HepG2 (cell line): Measurements from ENCODE around the gene AGER. TPM values are rescaled to one million over a fixed set of nuclear protein-coding genes. Genes with fewer than 3 reads are reported as not detected.

Source experiments
- ATAC-seq: fragments of 200-7000 bp; cut with Tn5 transposase; 3 replicates; pipeline ENCODE4 v1.9.1; 2020; ENCODE audit warnings: mild to moderate bottlenecking, moderate library complexity
- BruUV-seq: library from RNA; stranded (reverse); fragments of 400-500 nt; replicated peaks from 2 replicates; lab custom pipeline; 2021; lab: Mats Ljungman, UMichigan
- CTCF ChIA-PET: fragments of 300-600 bp; formaldehyde crosslinking; extraction: SDS; loops from one replicate; lab custom pipeline; 2021; ENCODE audit warnings: low total read pairs, inconsistent platforms, low intra/inter-chr PET ratio; lab: Yijun Ruan, JAX
- POLR2A ChIA-PET: fragments of 350-600 bp; sonication (Branson Sonifier 250); formaldehyde crosslinking; loops from one replicate; lab custom pipeline; 2020; ENCODE audit warnings: antibody characterized with exemption, inconsistent platforms; lab: Yijun Ruan, JAX
- DNase-seq: peaks from one replicate; pipeline ENCODE4 v3.0.0-alpha.2; 2015; ENCODE audit warnings: low spot score
- FAIRE-seq: peaks from 3 replicates; lab custom pipeline; 2011; peaks lifted over from hg19 to GRCh38; lab: Jason Lieb, UNC
- H2AFZ ChIP-seq: one replicate; pipeline ENCODE4 v1.6.1; 2011; ENCODE audit warnings: low read length, inconsistent platforms
- H3K27ac ChIP-seq: fragments of 300-600 bp; 3 replicates; pipeline ENCODE4 v1.8.0; 2011; ENCODE audit warnings: mixed run types, mild to moderate bottlenecking, mixed read lengths, low read length, inconsistent platforms; ENCODE audit not compliant: insufficient read depth; ENCODE audit errors: extremely low read length
- H3K27me3 ChIP-seq, 2 experiments: fragments of 200-600 bp in 1 of 2; 2 replicates in 1 of 2; 3 replicates in 1 of 2; pipeline versions ENCODE4 v1.6.0 to v1.8.0; 2011; ENCODE audit warnings: low read length in 2 of 2, mild to moderate bottlenecking in 2 of 2, moderate library complexity in 2 of 2, inconsistent platforms in 1 of 2; ENCODE audit not compliant: insufficient read depth in 2 of 2, control insufficient read depth in 1 of 2
- H3K36me3 ChIP-seq, 2 experiments: fragments of 200-600 bp in 1 of 2; replicated peaks in 1 of 2; 2 replicates in 1 of 2; 3 replicates in 1 of 2; pipeline versions ENCODE4 v1.5.1 to v1.8.0; 2011; ENCODE audit warnings: low read length in 2 of 2, inconsistent platforms in 1 of 2; ENCODE audit not compliant: insufficient read depth in 2 of 2, control insufficient read depth in 1 of 2
- H3K4me1 ChIP-seq: 2 replicates; pipeline ENCODE4 v1.5.1; 2012; ENCODE audit warnings: low read length, inconsistent platforms; ENCODE audit not compliant: insufficient read depth
- H3K4me2 ChIP-seq: 2 replicates; pipeline ENCODE4 v1.6.0; 2011; ENCODE audit warnings: low read depth, low read length, inconsistent platforms
- H3K4me3 ChIP-seq, 3 experiments: fragments of 200-600 bp in 1 of 3; sonication (generic), shearing (Covaris generic) in 1 of 3; replicated peaks in 1 of 3; 2 replicates each; pipeline ENCODE4 v1.5.1; 2011 to 2016; ENCODE audit warnings: low read length in 3 of 3, inconsistent platforms in 2 of 3, low read depth in 2 of 3, mild to moderate bottlenecking in 2 of 3, control low read depth in 1 of 3, mixed read lengths in 1 of 3; ENCODE audit not compliant: insufficient read depth in 1 of 3
- H3K79me2 ChIP-seq: one replicate; pipeline ENCODE4 v1.6.1; 2011; ENCODE audit warnings: low read length, inconsistent platforms; ENCODE audit not compliant: insufficient read depth
- H3K9ac ChIP-seq: 2 replicates; pipeline ENCODE4 v1.6.0; 2011; ENCODE audit warnings: mild to moderate bottlenecking, low read depth, low read length, inconsistent platforms; ENCODE audit not compliant: insufficient read depth
- H3K9me3 ChIP-seq: 2 replicates; pipeline ENCODE4 v1.5.1; 2012; ENCODE audit warnings: mild to moderate bottlenecking, low read length
- H4K20me1 ChIP-seq: 2 replicates; pipeline ENCODE4 v1.6.0; 2011; ENCODE audit warnings: inconsistent platforms, mild to moderate bottlenecking, low read length, moderate library complexity; ENCODE audit not compliant: insufficient read depth
- ARID4A ChIP-seq: sonication (generic); formaldehyde crosslinking; IDR thresholded peaks from 2 replicates; pipeline ENCODE4 v1.5.0; 2020; ENCODE audit warnings: mild to moderate bottlenecking, missing genetic modification reagents, borderline replicate concordance
- MTF1 ChIP-seq: sonication (generic); formaldehyde crosslinking; IDR thresholded peaks from 2 replicates; pipeline ENCODE4 v1.5.0; 2020; ENCODE audit warnings: missing genetic modification reagents
- PHF5A ChIP-seq: IDR thresholded peaks from one replicate; pipeline ENCODE4 v1.6.1; 2018; ENCODE audit warnings: low read depth, missing genetic modification reagents; ENCODE audit not compliant: unreplicated experiment
- POLR2G ChIP-seq: fragments of 200-400 bp; formaldehyde crosslinking; IDR thresholded peaks from 2 replicates; pipeline ENCODE4 v1.6.1; 2018; ENCODE audit warnings: mild to moderate bottlenecking, low read depth, low read length, moderate library complexity
- SETDB1 ChIP-seq: sonication (generic); formaldehyde crosslinking; IDR thresholded peaks from 2 replicates; pipeline ENCODE4 v1.5.1; 2020; ENCODE audit warnings: missing genetic modification reagents, mild to moderate bottlenecking, borderline replicate concordance
- SRSF9 ChIP-seq: fragments of 200-400 bp; formaldehyde crosslinking; IDR thresholded peaks from 2 replicates; pipeline ENCODE4 v1.6.1; 2018; ENCODE audit warnings: borderline replicate concordance, mild to moderate bottlenecking, low read depth, low read length; ENCODE audit not compliant: insufficient read depth, poor library complexity, severe bottlenecking
- ZNF367 ChIP-seq: sonication (generic); formaldehyde crosslinking; IDR thresholded peaks from 2 replicates; pipeline ENCODE4 v1.4.0; 2020; ENCODE audit warnings: missing genetic modification reagents, borderline replicate concordance
- ZNF597 ChIP-seq: sonication (generic); formaldehyde crosslinking; IDR thresholded peaks from 2 replicates; pipeline ENCODE4 v1.5.0; 2020; ENCODE audit warnings: missing genetic modification reagents
- WGBS: methylation state at CpG from one replicate; pipeline ENCODE4 v1.1.6; 2017; ENCODE audit warnings: low lambda C conversion rate; 5-methylcytosine and 5-hydroxymethylcytosine counted together
- in situ Hi-C: cut with HindIII; loops from 2 replicates; pipeline ENCODE4 v1.10.0; 2017; ENCODE audit warnings: low pct_unique_long_range_greater_than_20kb; ENCODE audit not compliant: extremely low pct_ligation_motif_present
- intact Hi-C: fragments of 100-400 bp; cut with micrococcal nuclease; formaldehyde crosslinking; loops from one replicate; pipeline ENCODE4 v1.10.0; 2022; ENCODE audit not compliant: unreplicated experiment
- polyA plus RNA-seq, 8 experiments: library from polyadenylated mRNA; depleted of rRNA in 3 of 8; stranded (reverse) in 7 of 8; unstranded in 1 of 8; fragments of >200 nt; fragmentation: Illumina TruSeq in 4 of 8; extraction: Trizol in 4 of 8; gene quantifications; 2 replicates each; pipeline versions ENCODE4 v1.2.1 to v1.2.3, GENCODE V29; 2011 to 2016; ENCODE audit warnings: low read depth in 4 of 8, missing spikeins in 1 of 8, mixed read lengths in 1 of 8; ENCODE audit not compliant: insufficient read depth in 1 of 8
- total RNA-seq, 5 experiments: library from RNA; depleted of rRNA; stranded (reverse); fragments of >200 nt; fragmentation: Illumina TruSeq; extraction: Trizol; gene quantifications; 2 replicates each; pipeline ENCODE4 v1.2.3, GENCODE V29; 2016; ENCODE audit warnings: low read depth in 1 of 5

The AGER gene
- total and polyA plus RNA-seq, 2 of the 13 experiments (the other 11 are each of a cell fraction or from before 2014, with no cell fraction given), result 1.9 to 5.1 TPM

GRCh38 chr6:32214126-32214525, 30.1 kb upstream of the AGER start:
- H3K79me2 ChIP-seq, result no peaks in the 10 kb centered on the region
- H3K4me1 ChIP-seq, result peaks cover 19% of the 10 kb centered on the region
- peaks cover 13 to 42% of the 10 kb centered on the region in 2 experiments; a peak in 4 of 5 replicates for H3K27me3 ChIP-seq
- H3K4me2 ChIP-seq, result no peak overlapping the region
- in situ Hi-C loops, result no loop called here
- no peak overlapping the region for H3K4me3 ChIP-seq
- FAIRE-seq (no peak), DNase-seq (no peak)
- no peaks in the 10 kb centered on the region for H3K9me3 ChIP-seq
- H2AFZ ChIP-seq, result no peak overlapping the region
- no peak for TF ChIP-seq SRSF9
- no peak for TF ChIP-seq ARID4A (CRISPR knock-in tag)
- no peak for TF ChIP-seq MTF1 (CRISPR knock-in tag)
- no peak for TF ChIP-seq ZNF597
- TF ChIP-seq POLR2G, result no peak
- TF ChIP-seq SETDB1 (CRISPR knock-in tag), result no peak
- no peak for TF ChIP-seq PHF5A (CRISPR knock-in tag)
- TF ChIP-seq ZNF367 (CRISPR knock-in tag), result no peak
- TF ChIP-seq, all 625 proteins: peak for 0
- Histone ChIP-seq H3K27ac (no peak overlapping the region), H4K20me1 (no peaks in the 10 kb centered on the region), H3K9ac (no peak overlapping the region), H3K36me3 (no peaks in the 10 kb centered on the region)
- 16% methylated on average over 3 of the region's 3 CpGs for WGBS
- ATAC-seq, result no peak
- BruUV-seq, result no TSS peak
- intact Hi-C loops, result no loop called here
- ChIA-PET POLR2A (no interaction called here), CTCF (no interaction called here)
